HepG2 (cell line): ENCODE results near the gene HEMK1. TPM values are rescaled to one million over a fixed set of nuclear protein-coding genes. Genes with fewer than 3 reads are reported as not detected.

Experiments used
- DNMT3B ChIP-seq: conservative IDR thresholded peaks from 2 replicates; pipeline ENCODE4 v1.6.1; 2016; ENCODE audit warnings: missing biosample characterization, control low read depth
- EEA1 ChIP-seq: sonication (generic); formaldehyde crosslinking; IDR thresholded peaks from 2 replicates; pipeline ENCODE4 v1.5.1; 2020; ENCODE audit warnings: mild to moderate bottlenecking, missing genetic modification reagents, borderline replicate concordance
- GATAD1 ChIP-seq: IDR thresholded peaks from 2 replicates; pipeline ENCODE4 v1.6.1; 2016; ENCODE audit warnings: missing genetic modification reagents, missing compliant biosample characterization
- HOXA9 ChIP-seq: sonication (generic); formaldehyde crosslinking; IDR thresholded peaks from 2 replicates; pipeline ENCODE4 v1.8.1; 2022; ENCODE audit warnings: missing genetic modification reagents, mild to moderate bottlenecking, moderate library complexity, borderline replicate concordance
- HOXD1 ChIP-seq: sonication (generic); formaldehyde crosslinking; IDR thresholded peaks from 2 replicates; pipeline ENCODE4 v1.5.0; 2020; ENCODE audit warnings: missing genetic modification reagents
- KLF6 ChIP-seq: IDR thresholded peaks from 2 replicates; pipeline ENCODE4 v1.8.0; 2016; ENCODE audit warnings: missing biosample characterization, missing genetic modification reagents
- NCOA2 ChIP-seq: sonication (generic); formaldehyde crosslinking; IDR thresholded peaks from 2 replicates; pipeline ENCODE4 v1.8.0; 2022; ENCODE audit warnings: inconsistent platforms
- NCOR1 ChIP-seq: fragments of 200-600 bp; sonication (generic); IDR thresholded peaks from 2 replicates; pipeline ENCODE4 v1.7.0; 2017; ENCODE audit warnings: antibody characterized with exemption, low read length, borderline replicate concordance
- NFYB ChIP-seq: sonication (generic); formaldehyde crosslinking; IDR thresholded peaks from 2 replicates; pipeline ENCODE4 v1.4.0; 2020; ENCODE audit warnings: missing genetic modification reagents
- PAWR ChIP-seq: sonication (generic); formaldehyde crosslinking; IDR thresholded peaks from 2 replicates; pipeline ENCODE4 v1.4.0; 2020; ENCODE audit warnings: missing genetic modification reagents, mild to moderate bottlenecking, borderline replicate concordance
- POLR2A ChIP-seq, 2 experiments: IDR thresholded peaks; 2 replicates each; pipeline ENCODE4 v1.6.1; 2011; ENCODE audit warnings: low read depth in 2 of 2, low read length in 2 of 2, mild to moderate bottlenecking in 1 of 2, moderate library complexity in 1 of 2; ENCODE audit not compliant: insufficient read depth in 1 of 2
- RARG ChIP-seq: sonication (generic); formaldehyde crosslinking; IDR thresholded peaks from 2 replicates; pipeline ENCODE4 v1.4.0; 2020; ENCODE audit warnings: low read depth, mild to moderate bottlenecking, missing genetic modification reagents
- RELA ChIP-seq: sonication (generic); formaldehyde crosslinking; IDR thresholded peaks from 2 replicates; pipeline ENCODE4 v1.4.0; 2020; ENCODE audit warnings: missing genetic modification reagents
- REPIN1 ChIP-seq: sonication (generic); formaldehyde crosslinking; IDR thresholded peaks from 2 replicates; pipeline ENCODE4 v1.8.0; 2022; ENCODE audit warnings: missing genetic modification reagents, low read depth, mild to moderate bottlenecking, borderline replicate concordance
- SATB2 ChIP-seq: sonication (generic); formaldehyde crosslinking; IDR thresholded peaks from 2 replicates; pipeline ENCODE4 v1.5.0; 2020; ENCODE audit warnings: missing genetic modification reagents
- SOX5 ChIP-seq: IDR thresholded peaks from 2 replicates; pipeline ENCODE4 v1.6.1; 2016; ENCODE audit warnings: borderline replicate concordance
- TOE1 ChIP-seq: sonication (generic); formaldehyde crosslinking; IDR thresholded peaks from 2 replicates; pipeline ENCODE4 v1.4.0; 2020; ENCODE audit warnings: mild to moderate bottlenecking, missing genetic modification reagents
- ZBTB21 ChIP-seq: sonication (generic); formaldehyde crosslinking; IDR thresholded peaks from 2 replicates; pipeline ENCODE4 v1.4.0; 2020; ENCODE audit warnings: missing genetic modification reagents
- ZNF12 ChIP-seq: sonication (generic); formaldehyde crosslinking; IDR thresholded peaks from 2 replicates; pipeline ENCODE4 v1.5.0; 2020; ENCODE audit warnings: missing genetic modification reagents
- ZNF253 ChIP-seq: sonication (generic); formaldehyde crosslinking; IDR thresholded peaks from 2 replicates; pipeline ENCODE4 v1.8.0; 2022; ENCODE audit warnings: mild to moderate bottlenecking, missing genetic modification reagents, borderline replicate concordance
- ZNF33B ChIP-seq: sonication (generic); formaldehyde crosslinking; IDR thresholded peaks from 2 replicates; pipeline ENCODE4 v1.5.1; 2020; ENCODE audit warnings: mild to moderate bottlenecking, missing genetic modification reagents
- ZNF556 ChIP-seq: sonication (generic); formaldehyde crosslinking; IDR thresholded peaks from 2 replicates; pipeline ENCODE4 v1.4.0; 2020; ENCODE audit warnings: mild to moderate bottlenecking, missing genetic modification reagents, borderline replicate concordance
- ZNF644 ChIP-seq: IDR thresholded peaks from 2 replicates; pipeline ENCODE4 v1.6.1; 2016; ENCODE audit warnings: low read depth
- ZNF83 ChIP-seq: sonication (generic); formaldehyde crosslinking; IDR thresholded peaks from 2 replicates; pipeline ENCODE4 v1.4.0; 2020; ENCODE audit warnings: missing genetic modification reagents, mild to moderate bottlenecking, borderline replicate concordance
- ZSCAN21 ChIP-seq: sonication (generic); formaldehyde crosslinking; IDR thresholded peaks from 2 replicates; pipeline ENCODE4 v1.8.0; 2022; ENCODE audit warnings: mild to moderate bottlenecking, missing genetic modification reagents, moderate library complexity, borderline replicate concordance
- polyA plus RNA-seq, 8 experiments: library from polyadenylated mRNA; depleted of rRNA in 3 of 8; stranded (reverse) in 7 of 8; unstranded in 1 of 8; fragments of >200 nt; fragmentation: Illumina TruSeq in 4 of 8; extraction: Trizol in 4 of 8; gene quantifications; 2 replicates each; pipeline versions ENCODE4 v1.2.1 to v1.2.3, GENCODE V29; 2011 to 2016; ENCODE audit warnings: low read depth in 4 of 8, missing spikeins in 1 of 8, mixed read lengths in 1 of 8; ENCODE audit not compliant: insufficient read depth in 1 of 8
- total RNA-seq, 5 experiments: library from RNA; depleted of rRNA; stranded (reverse); fragments of >200 nt; fragmentation: Illumina TruSeq; extraction: Trizol; gene quantifications; 2 replicates each; pipeline ENCODE4 v1.2.3, GENCODE V29; 2016; ENCODE audit warnings: low read depth in 1 of 5
- TF ChIP-seq, protein P1 (sequence below): sonication (generic); formaldehyde crosslinking; conservative IDR thresholded peaks from 2 replicates; pipeline ENCODE4 v1.4.0; 2020; ENCODE audit warnings: missing genetic modification reagents
- TF ChIP-seq, protein P2 (sequence below): sonication (generic); formaldehyde crosslinking; IDR thresholded peaks from 2 replicates; pipeline ENCODE4 v1.8.0; 2022; ENCODE audit warnings: low read depth, missing genetic modification reagents
- TF ChIP-seq, protein P3 (sequence below): sonication (generic); formaldehyde crosslinking; IDR thresholded peaks from 2 replicates; pipeline ENCODE4 v1.5.1; 2020; ENCODE audit warnings: missing genetic modification reagents, mild to moderate bottlenecking, borderline replicate concordance

The HEMK1 gene
- total and polyA plus RNA-seq, 2 of the 13 experiments (the other 11 are each of a cell fraction or from before 2014, with no cell fraction given) = 9.8 to 12.6 TPM

DNA sequence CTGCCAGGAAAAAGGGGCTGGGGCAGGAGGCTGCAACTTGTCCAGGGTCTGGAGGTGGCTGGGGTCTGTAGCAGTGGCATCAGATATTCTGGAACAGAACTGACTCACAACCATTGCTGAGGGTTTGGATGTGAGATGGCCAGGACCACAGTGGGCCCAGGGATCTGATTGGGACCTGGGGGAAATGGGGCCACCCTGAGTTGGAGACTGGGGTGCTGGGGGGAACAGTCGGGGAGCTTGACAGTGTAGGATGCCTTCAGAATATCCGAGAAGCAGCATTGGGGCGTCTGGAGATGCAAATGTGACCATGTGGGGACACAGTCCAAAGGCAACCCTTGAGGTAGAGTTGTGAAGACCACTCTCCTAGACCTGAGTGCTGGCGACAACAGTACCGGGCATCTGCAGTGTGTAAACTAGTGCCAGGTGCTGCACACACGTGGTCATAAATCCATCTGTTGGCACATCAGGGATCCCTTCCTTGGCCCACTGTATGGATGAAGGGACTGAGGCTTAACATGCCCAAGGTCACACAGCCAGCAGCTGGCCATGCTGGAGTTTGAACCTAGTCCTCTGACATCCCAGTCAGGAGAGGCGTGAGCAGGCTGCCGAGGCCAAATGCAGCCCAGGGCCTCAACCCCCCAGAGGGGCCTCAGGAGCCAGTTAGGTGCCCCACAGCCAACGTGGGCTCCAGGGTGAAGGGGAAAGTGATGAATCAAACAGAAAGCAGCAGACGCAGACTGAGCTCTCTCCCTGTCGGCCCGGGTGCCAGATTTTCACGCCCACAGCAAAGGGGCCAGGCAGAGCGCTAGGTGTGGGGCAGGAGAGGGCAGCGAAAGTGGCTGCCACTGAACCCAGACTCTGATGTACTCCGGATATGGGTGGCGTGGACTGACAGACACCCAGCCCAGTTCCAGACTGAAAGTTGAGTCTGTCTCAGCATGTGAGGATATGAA is 18.8 kb downstream of the HEMK1 start (continued):
- TF ChIP-seq ZNF83 (CRISPR knock-in tag) (no peak), GATAD1 (CRISPR knock-in tag) (no peak), SATB2 (CRISPR knock-in tag) (0 out of 2 replicates have a peak, but pooled peaks have one; percentile 59), ZNF33B (CRISPR knock-in tag) (no peak), REPIN1 (CRISPR knock-in tag) (0 out of 2 replicates have a peak, but pooled peaks have one; percentile 48), PAWR (CRISPR knock-in tag) (no peak), NCOR1 (no peak), ZNF644 (peak; percentile 68; the same call in 1 of the 2 replicates), NCOA2 (CRISPR knock-in tag) (peak; percentile 73), EEA1 (CRISPR knock-in tag) (no peak), NFYB (CRISPR knock-in tag) (no peak), ZNF12 (CRISPR knock-in tag) (0 out of 2 replicates have a peak, but pooled peaks have one; percentile 32), RELA (CRISPR knock-in tag) (no peak), TOE1 (CRISPR knock-in tag) (no peak), HOXA9 (CRISPR knock-in tag) (no peak), RARG (no peak), SOX5 (0 out of 2 replicates have a peak, but pooled peaks have one; percentile 19), POLR2A (IDR thresholded peaks at IDR 0.05; ENCODE audit: insufficient read depth in 1 of 2, low read depth in 2 of 2, low read length in 2 of 2) (peak; percentile 40 to 44; a peak in 2 of 4 replicates), ZNF253 (CRISPR knock-in tag) (no peak), ZNF556 (CRISPR knock-in tag) (0 out of 2 replicates have a peak, but pooled peaks have one; percentile 14), DNMT3B (CRISPR knock-in tag) (no peak), ZSCAN21 (peak; percentile 83), HOXD1 (no peak), ZBTB21 (CRISPR knock-in tag) (no peak), KLF6 (CRISPR knock-in tag) (peak; percentile 5; the same call in 1 of the 2 replicates)
- TF ChIP-seq, protein P1, sequence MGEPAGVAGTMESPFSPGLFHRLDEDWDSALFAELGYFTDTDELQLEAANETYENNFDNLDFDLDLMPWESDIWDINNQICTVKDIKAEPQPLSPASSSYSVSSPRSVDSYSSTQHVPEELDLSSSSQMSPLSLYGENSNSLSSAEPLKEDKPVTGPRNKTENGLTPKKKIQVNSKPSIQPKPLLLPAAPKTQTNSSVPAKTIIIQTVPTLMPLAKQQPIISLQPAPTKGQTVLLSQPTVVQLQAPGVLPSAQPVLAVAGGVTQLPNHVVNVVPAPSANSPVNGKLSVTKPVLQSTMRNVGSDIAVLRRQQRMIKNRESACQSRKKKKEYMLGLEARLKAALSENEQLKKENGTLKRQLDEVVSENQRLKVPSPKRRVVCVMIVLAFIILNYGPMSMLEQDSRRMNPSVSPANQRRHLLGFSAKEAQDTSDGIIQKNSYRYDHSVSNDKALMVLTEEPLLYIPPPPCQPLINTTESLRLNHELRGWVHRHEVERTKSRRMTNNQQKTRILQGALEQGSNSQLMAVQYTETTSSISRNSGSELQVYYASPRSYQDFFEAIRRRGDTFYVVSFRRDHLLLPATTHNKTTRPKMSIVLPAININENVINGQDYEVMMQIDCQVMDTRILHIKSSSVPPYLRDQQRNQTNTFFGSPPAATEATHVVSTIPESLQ (CRISPR knock-in tag) = no peak
- TF ChIP-seq, protein P2, sequence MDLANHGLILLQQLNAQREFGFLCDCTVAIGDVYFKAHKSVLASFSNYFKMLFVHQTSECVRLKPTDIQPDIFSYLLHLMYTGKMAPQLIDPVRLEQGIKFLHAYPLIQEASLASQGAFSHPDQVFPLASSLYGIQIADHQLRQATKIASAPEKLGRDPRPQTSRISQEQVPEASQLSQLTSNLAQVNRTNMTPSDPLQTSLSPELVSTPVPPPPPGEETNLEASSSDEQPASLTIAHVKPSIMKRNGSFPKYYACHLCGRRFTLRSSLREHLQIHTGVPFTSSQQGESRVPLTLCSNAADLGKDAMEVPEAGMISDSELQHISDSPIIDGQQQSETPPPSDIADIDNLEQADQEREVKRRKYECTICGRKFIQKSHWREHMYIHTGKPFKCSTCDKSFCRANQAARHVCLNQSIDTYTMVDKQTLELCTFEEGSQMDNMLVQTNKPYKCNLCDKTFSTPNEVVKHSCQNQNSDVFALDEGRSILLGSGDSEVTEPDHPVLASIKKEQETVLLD = no peak
- TF ChIP-seq, protein P3, sequence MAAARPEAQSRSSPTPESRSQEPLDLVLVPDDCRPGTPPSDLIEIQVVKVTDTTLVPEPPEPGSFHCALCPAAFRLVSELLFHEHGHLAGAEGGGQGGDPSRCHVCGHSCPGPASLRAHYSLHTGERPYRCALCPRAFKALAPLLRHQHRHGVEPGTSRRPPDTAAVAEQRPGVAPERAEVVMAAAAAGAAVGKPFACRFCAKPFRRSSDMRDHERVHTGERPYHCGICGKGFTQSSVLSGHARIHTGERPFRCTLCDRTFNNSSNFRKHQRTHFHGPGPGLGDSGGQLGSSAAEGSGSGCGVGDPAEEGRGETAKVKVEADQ (CRISPR knock-in tag) = no peak
